Endothelial cell (in vitro differentiated cells): Measurements from ENCODE around the gene RBBP4. TPM values are rescaled to one million over a fixed set of nuclear protein-coding genes. Genes with fewer than 3 reads are reported as not detected.
"Not testable (repeated sequence)": the region's sequence is repeated elsewhere in the genome, so short reads cannot be mapped to it uniquely, and the experiment has no call there.

Source experiments
- DNase-seq: peaks from one replicate; pipeline ENCODE4 v3.0.0; 2021; ENCODE audit warnings: low spot score
- H3K27ac Mint-ChIP-seq: one replicate; pipeline ENCODE4 v1.8.0; 2021; ENCODE audit warnings: mixed read lengths, inconsistent platforms; ENCODE audit not compliant: unreplicated experiment
- H3K27me3 Mint-ChIP-seq: one replicate; pipeline ENCODE4 v1.8.0; 2021; ENCODE audit warnings: mild to moderate bottlenecking, moderate library complexity, mixed read lengths, inconsistent platforms; ENCODE audit not compliant: unreplicated experiment
- H3K36me3 Mint-ChIP-seq: one replicate; pipeline ENCODE4 v1.8.0; 2021; ENCODE audit warnings: mild to moderate bottlenecking, low read depth, mixed read lengths, inconsistent platforms; ENCODE audit not compliant: unreplicated experiment
- H3K4me1 Mint-ChIP-seq: one replicate; pipeline ENCODE4 v1.8.0; 2021; ENCODE audit warnings: mild to moderate bottlenecking, mixed read lengths, inconsistent platforms; ENCODE audit not compliant: unreplicated experiment
- H3K4me3 Mint-ChIP-seq: one replicate; pipeline ENCODE4 v1.8.0; 2021; ENCODE audit warnings: mild to moderate bottlenecking, mixed read lengths, inconsistent platforms; ENCODE audit not compliant: unreplicated experiment
- H3K9me3 Mint-ChIP-seq: one replicate; pipeline ENCODE4 v1.8.0; 2021; ENCODE audit warnings: mixed read lengths, inconsistent platforms; ENCODE audit not compliant: unreplicated experiment
- CTCF ChIP-seq: fragments of 200-600 bp; sonication (generic); IDR thresholded peaks from one replicate; pipeline ENCODE4 v1.5.0; 2021; ENCODE audit warnings: antibody characterized with exemption; ENCODE audit not compliant: unreplicated experiment
- total RNA-seq: library from RNA; stranded (reverse); fragmentation: NEBNext Ultra II Directional; extraction: Animal tissue kit (Norgen Biotek cat#: 25700); gene quantifications from one replicate; pipeline ENCODE4 v1.2.1, GENCODE V29; 2021; ENCODE audit not compliant: unreplicated experiment

Gene RBBP4
- total RNA-seq, 1 donor from 2014 or later = 280 TPM

- DNase-seq = no peak
- peaks cover 38% of the 10 kb centered on the region for H3K4me1 Mint-ChIP-seq
- peak overlapping the region; percentile 88 for H3K27ac Mint-ChIP-seq
- H3K27me3 Mint-ChIP-seq = peaks cover 3% of the 10 kb centered on the region
- peaks cover 17% of the 10 kb centered on the region for H3K36me3 Mint-ChIP-seq
- TF ChIP-seq CTCF = no peak
- H3K9me3 Mint-ChIP-seq = no peaks in the 10 kb centered on the region
- peak overlapping the region; percentile 97 for H3K4me3 Mint-ChIP-seq
Measured at GRCh38 chr1:32652244-32652962, 1.4 kb downstream of the RBBP4 start.

- TF ChIP-seq CTCF = no peak
- Mint-ChIP-seq H3K36me3 (peaks cover 38% of the 10 kb centered on the region), H3K4me1 (peaks cover 11% of the 10 kb centered on the region), H3K4me3 (no peak overlapping the region), H3K27me3 (peaks cover 1% of the 10 kb centered on the region), H3K9me3 (no peaks in the 10 kb centered on the region), H3K27ac (no peak overlapping the region)
- no peak for DNase-seq
Measured at GRCh38 chr1:32659581-32659980, 8.6 kb downstream of the RBBP4 start.

- DNase-seq = no peak
- peaks cover 1% of the 10 kb centered on the region for H3K27me3 Mint-ChIP-seq
- H3K27ac Mint-ChIP-seq = no peak overlapping the region
- peaks cover 36% of the 10 kb centered on the region for H3K36me3 Mint-ChIP-seq
- no peak for TF ChIP-seq CTCF
- H3K4me3 Mint-ChIP-seq = no peak overlapping the region
- no peaks in the 10 kb centered on the region for H3K4me1 Mint-ChIP-seq
- no peaks in the 10 kb centered on the region for H3K9me3 Mint-ChIP-seq
Measured at GRCh38 chr1:32665915-32666314, 14.9 kb downstream of the RBBP4 start.

GRCh38 chr1:32666901-32667566 lies 16.0 kb downstream of the RBBP4 start:
- Mint-ChIP-seq H3K36me3 (peaks cover 37% of the 10 kb centered on the region), H3K27me3 (peaks cover 1% of the 10 kb centered on the region), H3K4me3 (peak overlapping the region; percentile 47), H3K27ac (no peak overlapping the region), H3K4me1 (no peaks in the 10 kb centered on the region), H3K9me3 (no peaks in the 10 kb centered on the region)
- no peak for DNase-seq
- no peak for TF ChIP-seq CTCF

GRCh38 chr1:32668716-32669115 lies 17.7 kb downstream of the RBBP4 start:
- H3K4me3 Mint-ChIP-seq, H3K27ac Mint-ChIP-seq, H3K27me3 Mint-ChIP-seq, DNase-seq, H3K9me3 Mint-ChIP-seq, H3K4me1 Mint-ChIP-seq: not testable (repeated sequence)
- H3K36me3 Mint-ChIP-seq = peaks cover 49% of the 10 kb centered on the region
